ENCODE data around the gene SLC18A3.

The SLC18A3 gene

GRCh38 chr10:49622426-49623425 is 12.6 kb downstream of the SLC18A3 start:
- ChIA-PET CTCF (no interaction called here), POLR2A (ENCODE audit: low non-redundant PET) (no interaction called here)
- DNase-seq (ENCODE audit: low spot score) = no peak
- TF ChIP-seq CTCF (conservative IDR thresholded peaks at IDR 0.05; ENCODE audit: low read depth) = no peak
- H3K27ac ChIP-seq = no peak overlapping the region

- TF ChIP-seq CTCF (conservative IDR thresholded peaks at IDR 0.05; ENCODE audit: low read depth) = no peak
- H3K27ac ChIP-seq = no peak overlapping the region
- DNase-seq (ENCODE audit: low spot score) = no peak
- ChIA-PET POLR2A (ENCODE audit: low non-redundant PET) (no interaction called here), CTCF (no interaction called here)
These were observed 14.5 kb downstream of the SLC18A3 start for GRCh38 chr10:49624629-49625028.

- TF ChIP-seq CTCF (conservative IDR thresholded peaks at IDR 0.05; ENCODE audit: low read depth) = no peak
- no peak for DNase-seq (ENCODE audit: low spot score)
- POLR2A ChIA-PET (ENCODE audit: low non-redundant PET) = no interaction called here
- CTCF ChIA-PET = no interaction called here
- no peak overlapping the region for H3K27ac ChIP-seq
These were observed 15.3 kb downstream of the SLC18A3 start for GRCh38 chr10:49625411-49625810.

GRCh38 chr10:49627038-49627437 is 16.9 kb downstream of the SLC18A3 start:
- ChIA-PET CTCF (interaction anchor here (0.5 to 0.6 kb wide), 2 partner anchors 65 to 95 kb away, joined by 3 read pairs; no protein-coding TSS in a partner anchor), POLR2A (ENCODE audit: low non-redundant PET) (no interaction called here)
- DNase-seq (ENCODE audit: low spot score) = peak; percentile 55
- H3K27ac ChIP-seq = no peak overlapping the region
- no peak for TF ChIP-seq CTCF (conservative IDR thresholded peaks at IDR 0.05; ENCODE audit: low read depth)

- ChIA-PET POLR2A (ENCODE audit: low non-redundant PET) (no interaction called here), CTCF (interaction anchor here (0.5 kb wide), 1 partner anchor 66 kb away, joined by 3 read pairs; no protein-coding TSS in a partner anchor)
- no peak overlapping the region for H3K27ac ChIP-seq
- no peak for DNase-seq (ENCODE audit: low spot score)
- TF ChIP-seq CTCF (conservative IDR thresholded peaks at IDR 0.05; ENCODE audit: low read depth) = no peak
These were observed 17.6 kb downstream of the SLC18A3 start for GRCh38 chr10:49627644-49628247.

GRCh38 chr10:49628599-49628998 is 18.5 kb downstream of the SLC18A3 start:
- no peak overlapping the region for H3K27ac ChIP-seq
- ChIA-PET POLR2A (ENCODE audit: low non-redundant PET) (no interaction called here), CTCF (no interaction called here)
- no peak for TF ChIP-seq CTCF (conservative IDR thresholded peaks at IDR 0.05; ENCODE audit: low read depth)
- no peak for DNase-seq (ENCODE audit: low spot score)
